Left ventricle myocardium inferior (tissue), 1 donor: ENCODE data around the gene ZNF674. TPM values are rescaled to one million over a fixed set of nuclear protein-coding genes. Genes with fewer than 3 reads are reported as not detected.
"Not testable (repeated sequence)": the region's sequence is repeated elsewhere in the genome, so short reads cannot be mapped to it uniquely, and the experiment has no call there.

Experiments
- DNase-seq: peaks from one replicate; pipeline ENCODE4 v3.0.0-alpha.2; 2020
- H3K27ac ChIP-seq: fragments of 200-600 bp; replicated peaks from 2 replicates; pipeline ENCODE4 v1.8.0; 2021
- H3K27me3 ChIP-seq: fragments of 200-600 bp; 2 replicates; pipeline ENCODE4 v1.8.0; 2021; ENCODE audit warnings: low read depth
- H3K36me3 ChIP-seq: fragments of 200-600 bp; 2 replicates; pipeline ENCODE4 v1.8.0; 2021
- H3K4me1 ChIP-seq: fragments of 200-600 bp; 2 replicates; pipeline ENCODE4 v1.8.0; 2021
- H3K4me3 ChIP-seq: fragments of 200-600 bp; 2 replicates; pipeline ENCODE4 v1.8.0; 2021; ENCODE audit warnings: mild to moderate bottlenecking, moderate library complexity
- H3K9me3 ChIP-seq: fragments of 200-600 bp; replicated peaks from 2 replicates; pipeline ENCODE4 v1.8.0; 2021
- intact Hi-C: fragments of 100-400 bp; cut with micrococcal nuclease; formaldehyde crosslinking; loops from one replicate; pipeline ENCODE4 v1.11.0; 2022
- total RNA-seq: library from RNA; stranded (reverse); fragmentation: NEBNext Ultra II Directional; extraction: Animal tissue kit (Norgen Biotek cat#: 25700); gene quantifications from one replicate; pipeline ENCODE4 v1.2.1, GENCODE V29; 2021
- TF ChIP-seq, protein P1 (sequence below): fragments of 200-600 bp; IDR thresholded peaks from 2 replicates; pipeline ENCODE4 v1.8.0; 2021; ENCODE audit warnings: antibody characterized with exemption, mild to moderate bottlenecking, borderline replicate concordance
- donor health status: DM: no; HTN: yes; CAD: no; lungs with severe emphysema.

ZNF674 gene
- total RNA-seq, 1 donor from 2014 or later: 2.9 TPM

DNA sequence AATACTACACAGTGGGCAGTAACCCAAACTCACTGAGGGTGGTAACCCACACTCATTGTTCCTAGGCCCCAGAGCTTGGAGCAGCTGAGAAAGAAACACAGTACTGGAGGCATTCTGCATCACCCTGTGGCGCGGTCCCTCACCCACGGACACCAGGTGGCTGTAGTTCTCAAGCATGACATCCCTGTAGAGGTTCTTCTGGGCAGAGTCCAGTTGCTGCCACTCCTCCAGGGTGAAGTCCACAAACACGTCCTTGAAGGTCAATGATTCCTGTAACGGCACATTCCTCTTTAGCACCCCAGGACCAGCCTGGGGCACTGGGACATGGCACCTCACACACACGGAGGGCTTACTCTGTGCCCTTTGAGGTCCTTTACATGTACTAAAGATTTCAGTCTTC, 16.6 kb downstream of the ZNF674 start:
- H3K27me3 ChIP-seq, intact Hi-C loops, DNase-seq, H3K27ac ChIP-seq, H3K4me1 ChIP-seq, H3K9me3 ChIP-seq, H3K4me3 ChIP-seq, H3K36me3 ChIP-seq: not testable (repeated sequence)

DNA sequence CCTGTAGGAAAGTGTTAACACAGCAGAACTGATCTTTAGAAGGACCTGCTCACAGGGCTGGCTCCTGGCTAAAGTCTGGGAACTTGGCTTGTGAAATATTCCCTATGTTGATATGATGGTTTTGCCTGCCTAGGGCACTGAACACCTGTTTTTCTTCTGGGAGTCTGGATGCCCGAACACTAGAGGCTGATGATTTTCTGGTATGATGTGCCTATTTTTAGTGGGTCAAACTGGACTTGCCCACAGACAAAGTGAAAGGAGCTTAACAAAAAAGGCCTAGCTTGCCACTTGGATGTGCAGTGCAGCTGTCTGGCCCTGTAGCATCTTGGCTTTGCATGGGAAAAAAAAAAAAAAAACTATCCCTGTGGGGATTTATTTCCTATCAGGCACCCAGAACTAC, 39.1 kb downstream of the ZNF674 start:
- Histone ChIP-seq H3K27me3 (no peaks in the 10 kb centered on the region), H3K4me1 (no peaks in the 10 kb centered on the region), H3K27ac (no peak overlapping the region), H3K4me3 (no peak overlapping the region), H3K9me3 (peaks cover 29% of the 10 kb centered on the region), H3K36me3 (peaks cover 37% of the 10 kb centered on the region)
- TF ChIP-seq, protein P1, sequence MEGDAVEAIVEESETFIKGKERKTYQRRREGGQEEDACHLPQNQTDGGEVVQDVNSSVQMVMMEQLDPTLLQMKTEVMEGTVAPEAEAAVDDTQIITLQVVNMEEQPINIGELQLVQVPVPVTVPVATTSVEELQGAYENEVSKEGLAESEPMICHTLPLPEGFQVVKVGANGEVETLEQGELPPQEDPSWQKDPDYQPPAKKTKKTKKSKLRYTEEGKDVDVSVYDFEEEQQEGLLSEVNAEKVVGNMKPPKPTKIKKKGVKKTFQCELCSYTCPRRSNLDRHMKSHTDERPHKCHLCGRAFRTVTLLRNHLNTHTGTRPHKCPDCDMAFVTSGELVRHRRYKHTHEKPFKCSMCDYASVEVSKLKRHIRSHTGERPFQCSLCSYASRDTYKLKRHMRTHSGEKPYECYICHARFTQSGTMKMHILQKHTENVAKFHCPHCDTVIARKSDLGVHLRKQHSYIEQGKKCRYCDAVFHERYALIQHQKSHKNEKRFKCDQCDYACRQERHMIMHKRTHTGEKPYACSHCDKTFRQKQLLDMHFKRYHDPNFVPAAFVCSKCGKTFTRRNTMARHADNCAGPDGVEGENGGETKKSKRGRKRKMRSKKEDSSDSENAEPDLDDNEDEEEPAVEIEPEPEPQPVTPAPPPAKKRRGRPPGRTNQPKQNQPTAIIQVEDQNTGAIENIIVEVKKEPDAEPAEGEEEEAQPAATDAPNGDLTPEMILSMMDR: no peak
- no peak for DNase-seq
- intact Hi-C loops: no loop called here

DNA sequence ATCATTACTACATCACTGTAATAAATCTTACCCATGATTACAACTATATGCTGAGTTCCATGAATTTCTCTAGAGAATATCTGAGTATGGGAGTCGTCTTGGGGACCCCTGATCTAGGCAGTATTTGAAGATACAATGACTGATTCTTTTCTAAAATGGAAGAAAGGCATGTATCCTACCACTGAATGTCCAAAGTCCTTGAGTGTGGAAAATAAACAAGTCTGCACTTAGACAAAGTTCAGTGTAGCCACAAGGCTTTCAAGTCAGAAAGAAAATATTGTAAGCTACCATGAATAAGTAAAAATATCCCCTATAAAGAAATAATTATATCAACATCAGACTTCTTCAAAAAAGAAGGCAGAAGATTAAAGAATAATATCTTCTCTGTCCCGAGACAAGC, 42.4 kb downstream of the ZNF674 start:
- no peaks in the 10 kb centered on the region for H3K4me1 ChIP-seq
- no peak overlapping the region for H3K27ac ChIP-seq
- H3K9me3 ChIP-seq: peaks cover 59% of the 10 kb centered on the region
- no peak for DNase-seq
- no peaks in the 10 kb centered on the region for H3K27me3 ChIP-seq
- peaks cover 65% of the 10 kb centered on the region for H3K36me3 ChIP-seq
- intact Hi-C loops: no loop called here
- TF ChIP-seq, protein P1: no peak
- H3K4me3 ChIP-seq: no peak overlapping the region

DNA sequence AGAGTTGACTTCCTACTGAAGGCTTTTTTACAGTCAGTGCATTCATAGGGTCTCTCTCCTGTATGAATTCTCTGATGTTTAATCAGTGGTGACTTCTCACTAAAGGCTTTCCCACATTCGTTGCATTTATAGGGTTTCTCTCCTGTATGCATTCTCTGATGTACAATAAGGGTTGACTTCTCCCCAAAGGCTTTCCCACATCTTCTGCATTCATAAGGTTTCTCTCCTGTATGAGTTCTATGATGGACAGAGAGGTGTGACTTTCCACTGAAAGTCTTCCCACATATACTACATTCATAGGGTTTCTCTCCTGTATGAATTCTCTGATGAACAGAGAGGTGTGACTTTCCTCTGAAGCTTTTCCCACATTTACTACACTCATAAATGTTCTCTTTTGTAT, 45.2 kb downstream of the ZNF674 start:
- no peak for DNase-seq
- Histone ChIP-seq H3K36me3 (peaks cover 81% of the 10 kb centered on the region), H3K9me3 (peaks cover 83% of the 10 kb centered on the region), H3K27me3 (no peaks in the 10 kb centered on the region), H3K4me3 (no peak overlapping the region), H3K27ac (no peak overlapping the region), H3K4me1 (no peaks in the 10 kb centered on the region)
- intact Hi-C loops: no loop called here
- TF ChIP-seq, protein P1: no peak

DNA sequence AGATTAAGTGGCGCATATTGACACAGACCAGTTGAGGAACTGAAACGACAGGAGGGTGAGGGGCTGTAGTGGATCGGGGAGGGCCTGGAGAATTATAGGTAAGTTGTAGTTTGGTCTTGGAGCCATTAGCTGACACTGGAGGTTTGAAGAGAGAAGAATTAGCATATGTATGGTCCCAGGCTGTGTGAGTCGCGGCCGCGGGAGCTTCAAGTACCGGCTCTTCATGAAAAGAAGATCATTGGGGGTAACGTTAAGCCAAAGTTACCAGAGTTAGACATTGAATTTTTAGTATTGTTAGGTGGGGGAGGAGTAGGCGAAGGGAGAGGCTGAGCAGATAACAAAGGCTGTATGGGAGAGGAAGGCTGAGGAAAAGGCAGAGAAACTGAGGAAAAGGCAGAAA, 56.5 kb downstream of the ZNF674 start:
- intact Hi-C loops: no loop called here
- no peaks in the 10 kb centered on the region for H3K4me1 ChIP-seq
- H3K27me3 ChIP-seq: no peaks in the 10 kb centered on the region
- H3K36me3 ChIP-seq: peaks cover 16% of the 10 kb centered on the region
- TF ChIP-seq, protein P1: no peak
- peaks cover 18% of the 10 kb centered on the region for H3K9me3 ChIP-seq
- H3K27ac ChIP-seq: no peak overlapping the region
- no peak for DNase-seq
- no peak overlapping the region for H3K4me3 ChIP-seq

DNA sequence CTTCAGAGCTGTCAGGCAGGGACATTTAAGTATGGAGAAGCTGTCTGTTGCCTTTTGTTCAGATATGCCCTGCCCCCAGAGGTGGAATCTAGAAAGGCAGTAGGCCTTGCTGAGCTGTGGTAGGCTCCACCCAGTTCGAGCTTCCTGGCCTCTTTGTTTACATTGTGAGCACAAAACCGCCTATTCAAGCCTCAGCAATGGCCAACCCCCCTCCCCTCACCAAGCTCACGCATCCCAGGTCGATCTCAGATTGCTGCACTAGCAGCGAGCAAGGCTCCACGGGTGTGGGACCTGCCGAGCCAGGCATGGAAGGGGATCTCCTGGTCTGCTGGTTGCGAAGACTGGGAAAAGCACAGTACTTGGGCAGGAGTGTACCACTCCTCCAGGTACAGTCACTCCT, 59.3 kb downstream of the ZNF674 start:
- H3K4me3 ChIP-seq: no peak overlapping the region
- intact Hi-C loops: no loop called here
- H3K27ac ChIP-seq: no peak overlapping the region
- H3K36me3 ChIP-seq: peaks cover 17% of the 10 kb centered on the region
- no peak for DNase-seq
- H3K4me1 ChIP-seq: no peaks in the 10 kb centered on the region
- H3K9me3 ChIP-seq: peaks cover 7% of the 10 kb centered on the region
- TF ChIP-seq, protein P1: no peak
- no peaks in the 10 kb centered on the region for H3K27me3 ChIP-seq

DNA sequence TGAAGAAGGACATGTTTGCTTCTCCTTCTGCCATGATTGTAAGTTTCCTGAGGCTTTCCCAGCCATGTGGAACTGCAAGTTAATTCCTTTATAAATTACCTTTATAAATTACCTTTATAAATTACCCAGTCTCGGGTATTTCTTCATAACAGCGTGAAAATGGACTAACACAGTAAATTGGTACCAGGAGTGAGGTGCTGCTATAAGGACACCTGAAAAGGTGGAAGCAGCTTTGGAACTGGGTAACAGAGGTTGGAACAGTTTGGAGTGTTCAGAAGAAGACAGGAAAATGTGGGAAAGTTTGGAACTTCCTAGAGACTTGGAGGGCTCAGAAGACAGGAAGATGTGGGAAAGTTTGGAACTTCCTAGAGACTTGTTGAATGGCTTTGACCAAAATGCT, 66.6 kb downstream of the ZNF674 start:
- H3K36me3 ChIP-seq, H3K27me3 ChIP-seq, DNase-seq, H3K27ac ChIP-seq, H3K4me3 ChIP-seq, H3K9me3 ChIP-seq, H3K4me1 ChIP-seq, intact Hi-C loops: not testable (repeated sequence)
